Mucosa of rectum (tissue), 2 donors: ENCODE measurements around the gene ANXA8L1.
"Not testable (repeated sequence)": the region's sequence is repeated elsewhere in the genome, so short reads cannot be mapped to it uniquely, and the experiment has no call there.

Experiments used
- H3K27ac ChIP-seq, 2 donors: one replicate each; pipeline ENCODE4 v1.7.0; 2013; ENCODE audit warnings: inconsistent platforms in 2 of 2, low read depth in 2 of 2, low read length in 2 of 2
- H3K27me3 ChIP-seq, 2 donors: one replicate each; pipeline ENCODE4 v1.7.0; 2013; ENCODE audit warnings: low read length in 2 of 2; ENCODE audit not compliant: control insufficient read depth in 2 of 2, insufficient read depth in 2 of 2
- H3K36me3 ChIP-seq, 2 donors: one replicate each; pipeline ENCODE4 v1.7.0; 2013; ENCODE audit warnings: low read length in 2 of 2; ENCODE audit not compliant: control insufficient read depth in 2 of 2, insufficient read depth in 2 of 2
- H3K4me1 ChIP-seq, 2 donors: one replicate each; pipeline ENCODE4 v1.7.0; 2013; ENCODE audit warnings: low read length in 2 of 2, mild to moderate bottlenecking in 1 of 2; ENCODE audit not compliant: control insufficient read depth in 2 of 2, insufficient read depth in 2 of 2
- H3K4me3 ChIP-seq, 2 donors: one replicate each; pipeline ENCODE4 v1.7.0; 2013; ENCODE audit warnings: low read length in 2 of 2
- H3K9ac ChIP-seq, 2 donors: one replicate each; pipeline ENCODE4 v1.7.0; 2013; ENCODE audit warnings: low read length in 2 of 2, low read depth in 1 of 2, mild to moderate bottlenecking in 1 of 2
- H3K9me3 ChIP-seq, 2 donors: one replicate each; pipeline ENCODE4 v1.7.0; 2013; ENCODE audit warnings: low read length in 2 of 2; ENCODE audit not compliant: control insufficient read depth in 2 of 2
- donor health status: healthy.
- donor health status: Normal muscosa, but diverticular disease.

Gene ANXA8L1

GRCh38 chr10:46368956-46369355, 6.6 kb upstream of the ANXA8L1 start:
- H3K27ac ChIP-seq, H3K4me1 ChIP-seq, H3K4me3 ChIP-seq, H3K9ac ChIP-seq, H3K27me3 ChIP-seq, H3K36me3 ChIP-seq, H3K9me3 ChIP-seq: not testable (repeated sequence)

- not testable (repeated sequence) for H3K27me3 ChIP-seq, H3K4me1 ChIP-seq, H3K36me3 ChIP-seq, H3K4me3 ChIP-seq, H3K9ac ChIP-seq, H3K27ac ChIP-seq, H3K9me3 ChIP-seq
Measured at GRCh38 chr10:46374410-46374809, 1.2 kb upstream of the ANXA8L1 start.

GRCh38 chr10:46377022-46377421, 1.4 kb downstream of the ANXA8L1 start:
- H3K27ac ChIP-seq, H3K36me3 ChIP-seq, H3K27me3 ChIP-seq, H3K9me3 ChIP-seq, H3K9ac ChIP-seq, H3K4me1 ChIP-seq, H3K4me3 ChIP-seq: not testable (repeated sequence)

- H3K27me3 ChIP-seq, H3K36me3 ChIP-seq: not testable (repeated sequence)
Measured at GRCh38 chr10:46377651-46378050, 2.1 kb downstream of the ANXA8L1 start.

GRCh38 chr10:46378108-46378507, 2.5 kb downstream of the ANXA8L1 start:
- not testable (repeated sequence) for H3K9ac ChIP-seq, H3K27me3 ChIP-seq, H3K4me3 ChIP-seq, H3K9me3 ChIP-seq, H3K27ac ChIP-seq, H3K4me1 ChIP-seq, H3K36me3 ChIP-seq

More at GRCh38 chr10:46377651-46378050, 2.1 kb downstream of the ANXA8L1 start:
- H3K9me3 ChIP-seq, H3K4me1 ChIP-seq, H3K4me3 ChIP-seq, H3K9ac ChIP-seq, H3K27ac ChIP-seq: not testable (repeated sequence)

- not testable (repeated sequence) for H3K9me3 ChIP-seq, H3K27me3 ChIP-seq, H3K27ac ChIP-seq, H3K4me1 ChIP-seq, H3K4me3 ChIP-seq, H3K9ac ChIP-seq, H3K36me3 ChIP-seq
Measured at GRCh38 chr10:46379233-46379848, 3.8 kb downstream of the ANXA8L1 start.

GRCh38 chr10:46385858-46386257, 10.3 kb downstream of the ANXA8L1 start:
- not testable (repeated sequence) for H3K9ac ChIP-seq, H3K36me3 ChIP-seq

GRCh38 chr10:46386694-46387093, 11.1 kb downstream of the ANXA8L1 start:
- H3K9ac ChIP-seq, H3K27ac ChIP-seq, H3K4me3 ChIP-seq, H3K27me3 ChIP-seq, H3K36me3 ChIP-seq, H3K9me3 ChIP-seq, H3K4me1 ChIP-seq: not testable (repeated sequence)

More at GRCh38 chr10:46385858-46386257, 10.3 kb downstream of the ANXA8L1 start:
- H3K27ac ChIP-seq, H3K4me3 ChIP-seq, H3K27me3 ChIP-seq, H3K9me3 ChIP-seq, H3K4me1 ChIP-seq: not testable (repeated sequence)

GRCh38 chr10:46387309-46387902, 11.8 kb downstream of the ANXA8L1 start:
- not testable (repeated sequence) for H3K9me3 ChIP-seq, H3K9ac ChIP-seq, H3K27me3 ChIP-seq, H3K4me3 ChIP-seq, H3K36me3 ChIP-seq, H3K27ac ChIP-seq, H3K4me1 ChIP-seq

GRCh38 chr10:46391422-46391821, 15.8 kb downstream of the ANXA8L1 start:
- H3K27ac ChIP-seq, H3K4me3 ChIP-seq, H3K9ac ChIP-seq, H3K36me3 ChIP-seq, H3K4me1 ChIP-seq, H3K9me3 ChIP-seq, H3K27me3 ChIP-seq: not testable (repeated sequence)
